ENCODE data around the gene NTF4.

Gene NTF4, protein sequence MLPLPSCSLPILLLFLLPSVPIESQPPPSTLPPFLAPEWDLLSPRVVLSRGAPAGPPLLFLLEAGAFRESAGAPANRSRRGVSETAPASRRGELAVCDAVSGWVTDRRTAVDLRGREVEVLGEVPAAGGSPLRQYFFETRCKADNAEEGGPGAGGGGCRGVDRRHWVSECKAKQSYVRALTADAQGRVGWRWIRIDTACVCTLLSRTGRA

GRCh38 chr19:49064768-49065611 lies at the start of gene NTF4:
Gene NTF4, minus strand, starts transcription at chr19:49064818. Its CDS starts 2,821 bp downstream, at chr19:49061997.
- DNase-seq (ENCODE audit: low read depth): no peak

- DNase-seq (ENCODE audit: low read depth): peak; percentile 57
These were observed 49.4 kb upstream of the NTF4 start, which contains the start of gene LIN7B for GRCh38 chr19:49113762-49114629. Gene LIN7B, plus strand, starts transcription at chr19:49114370. Its CDS starts 35 bp downstream, at chr19:49114405.

DNA sequence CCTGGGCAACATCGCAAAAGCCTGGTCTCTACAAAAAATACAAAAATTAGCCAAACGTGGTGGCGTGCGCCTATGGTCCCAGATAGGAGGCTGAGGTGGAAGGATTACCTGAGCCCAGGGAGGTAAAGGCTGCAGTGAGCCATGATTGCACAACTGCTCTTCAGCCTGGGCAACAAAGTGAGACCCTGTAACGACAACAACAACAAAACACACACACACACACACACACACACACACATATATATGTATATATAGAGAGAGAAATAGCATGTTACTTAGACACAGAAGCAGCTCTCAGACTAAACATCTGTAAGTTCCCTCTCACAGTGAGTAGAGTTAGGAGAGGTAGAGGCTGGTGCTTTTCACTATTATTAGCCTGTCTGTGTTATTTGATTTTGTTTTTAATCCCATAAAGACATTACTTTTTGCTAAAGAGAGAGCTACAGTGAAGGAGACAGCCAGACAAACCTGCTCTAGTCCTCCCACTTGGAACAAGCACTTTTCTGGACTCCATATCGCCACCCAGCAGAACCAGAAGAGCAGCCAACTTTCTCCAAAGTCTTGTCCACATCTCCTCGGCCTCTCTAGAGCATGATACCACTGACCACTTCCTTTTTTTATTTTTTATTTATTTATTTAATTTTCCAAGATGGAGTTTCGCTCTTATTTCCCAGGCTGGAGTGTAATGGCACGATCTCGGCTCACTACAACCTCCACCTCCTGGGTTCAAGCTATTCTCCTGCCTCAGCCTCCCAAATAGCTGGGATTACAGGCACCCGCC lies 46.8 kb upstream of the NTF4 start:
- DNase-seq (ENCODE audit: low read depth): no peak

DNA sequence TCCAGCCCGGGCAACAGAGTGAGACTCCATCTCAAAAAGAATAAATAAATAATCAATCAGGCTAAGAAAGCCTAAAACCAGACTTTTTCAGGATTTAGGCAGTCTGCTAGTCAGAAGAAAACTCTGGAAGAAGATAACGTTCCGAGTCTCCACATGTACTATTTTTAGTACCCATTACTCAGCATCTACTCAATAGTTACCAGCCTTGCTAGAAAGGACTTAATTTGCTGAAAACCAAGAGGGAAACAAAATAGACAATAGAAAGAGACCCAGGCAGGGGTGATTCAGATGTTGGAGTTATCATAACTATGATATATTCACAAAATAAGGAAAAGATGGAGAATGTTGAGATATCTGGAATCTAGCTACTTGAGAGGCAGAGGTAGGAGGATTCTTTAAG lies 45.9 kb upstream of the NTF4 start:
- DNase-seq (ENCODE audit: low read depth): peak; percentile 35

- no peak for DNase-seq (ENCODE audit: low read depth)
These were observed 45.1 kb upstream of the NTF4 start for GRCh38 chr19:49109569-49110233.

DNA sequence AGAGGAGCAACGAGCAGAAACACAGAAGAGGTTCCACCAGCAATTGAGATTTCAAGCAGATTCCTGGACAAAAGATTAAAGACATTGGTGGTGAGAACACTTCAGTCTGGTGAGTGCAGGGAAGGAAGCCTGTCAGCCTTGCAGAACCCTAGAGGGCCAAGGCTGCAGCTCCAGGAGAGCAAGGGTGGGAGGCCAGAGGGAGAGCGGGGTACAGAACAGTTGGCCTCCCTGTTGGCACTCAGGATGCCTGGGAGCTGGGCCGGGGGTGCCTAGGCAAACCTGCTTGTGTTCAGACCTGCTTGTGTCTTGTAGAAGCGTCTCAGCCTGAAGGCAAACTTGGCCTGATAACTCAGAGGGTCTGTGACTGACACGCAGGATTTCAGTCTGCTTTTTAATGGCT lies 44.4 kb upstream of the NTF4 start:
- DNase-seq (ENCODE audit: low read depth): no peak

GRCh38 chr19:49107625-49108459 lies 43.2 kb upstream of the NTF4 start:
- no peak for DNase-seq (ENCODE audit: low read depth)

GRCh38 chr19:49106648-49107135 lies 42.1 kb upstream of the NTF4 start:
- peak; percentile 58 for DNase-seq (ENCODE audit: low read depth)

- DNase-seq (ENCODE audit: low read depth): no peak
These were observed 39.7 kb upstream of the NTF4 start for GRCh38 chr19:49104229-49104864.

GRCh38 chr19:49103331-49104085 lies 38.9 kb upstream of the NTF4 start:
- no peak for DNase-seq (ENCODE audit: low read depth)

GRCh38 chr19:49102303-49102702 lies 37.7 kb upstream of the NTF4 start:
- DNase-seq (ENCODE audit: low read depth): no peak

DNA sequence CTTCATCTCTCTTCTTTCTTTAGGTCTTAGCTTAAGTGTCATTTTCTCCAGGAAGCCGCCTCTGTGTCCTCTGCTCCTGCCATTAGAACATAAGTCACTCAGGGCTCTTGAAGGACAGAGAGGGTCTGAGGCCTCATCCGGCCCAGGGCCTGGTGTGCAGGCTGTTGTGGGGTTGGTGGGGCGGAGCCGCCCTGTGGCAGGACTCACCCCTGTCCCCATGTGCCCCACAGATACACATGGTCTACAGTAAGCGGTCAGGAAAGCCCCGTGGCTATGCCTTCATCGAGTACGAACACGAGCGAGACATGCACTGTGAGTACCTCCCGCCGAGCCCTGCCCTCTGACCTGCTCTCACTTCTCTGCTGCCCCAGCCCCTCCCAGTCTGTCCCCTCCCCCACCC lies 36.5 kb upstream of the NTF4 start:
- no peak for DNase-seq (ENCODE audit: low read depth)

GRCh38 chr19:49098795-49099194 lies 34.2 kb upstream of the NTF4 start:
- peak; percentile 67 for DNase-seq (ENCODE audit: low read depth)

GRCh38 chr19:49097453-49098288 lies 33.1 kb upstream of the NTF4 start:
- DNase-seq (ENCODE audit: low read depth): peak; percentile 75

DNA sequence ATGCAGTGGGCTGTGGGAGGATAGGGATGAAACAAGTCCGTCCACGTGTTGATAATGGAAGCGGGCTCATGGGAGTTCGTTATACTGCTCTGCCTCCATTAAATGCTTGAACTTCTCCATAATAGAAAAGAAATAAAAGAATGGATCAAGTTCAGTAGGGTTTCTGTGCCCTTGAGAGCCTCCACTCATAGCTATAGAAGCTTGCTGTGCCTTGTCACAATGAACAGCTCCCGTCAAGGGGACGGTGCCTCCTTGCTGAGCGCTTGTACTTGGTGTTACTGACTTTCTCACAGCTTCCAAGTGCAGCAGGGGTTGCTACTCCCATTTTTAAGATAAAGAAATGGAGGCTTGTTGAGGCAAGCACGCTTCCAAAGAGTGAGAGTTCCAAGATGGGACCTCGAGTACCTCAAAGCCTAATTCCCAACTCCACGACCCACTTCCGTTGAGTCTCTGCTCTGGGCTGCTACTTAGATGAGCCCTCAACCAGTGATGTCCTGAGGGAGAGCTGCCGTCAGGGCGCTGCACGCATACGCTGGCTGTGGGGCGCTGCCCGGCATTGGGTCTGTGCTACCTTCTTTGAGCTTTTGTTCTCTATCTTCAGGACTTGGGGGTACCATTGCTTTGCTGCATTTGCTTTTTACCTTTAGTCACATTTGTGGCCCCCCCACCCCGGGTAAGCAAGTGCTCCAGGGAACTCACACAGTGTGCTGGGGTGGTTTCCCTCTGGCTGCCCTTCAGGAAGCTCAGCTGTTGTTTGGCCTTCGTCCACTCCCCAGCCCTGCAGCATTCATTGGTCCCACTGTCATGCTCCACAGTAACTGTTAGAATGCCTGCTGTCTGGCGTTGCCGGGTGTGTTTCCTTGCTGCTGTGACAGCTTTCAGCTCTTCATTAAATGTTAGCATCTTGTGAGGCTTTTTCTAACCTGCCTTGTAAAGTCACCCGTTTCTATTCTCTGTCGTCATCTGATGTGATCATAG lies 30.2 kb upstream of the NTF4 start:
- DNase-seq (ENCODE audit: low read depth): peak; percentile 32

- no peak for DNase-seq (ENCODE audit: low read depth)
These were observed 28.1 kb upstream of the NTF4 start for GRCh38 chr19:49092686-49093085.
